HG02970 (cell line): ENCODE measurements around the gene HDAC3.
A peak's percentile ranks its signal among the peaks of the same experiment; 100 is the strongest.
"Not testable (repeated sequence)": the region's sequence is repeated elsewhere in the genome, so short reads cannot be mapped to it uniquely, and the experiment has no call there.

ENCODE experiments used
- ATAC-seq: cut with Tn5 transposase; IDR thresholded peaks from one replicate; pipeline ENCODE4 v1.9.1; 2021; ENCODE audit warnings: mild to moderate bottlenecking, moderate library complexity, moderate number of reproducible peaks; ENCODE audit not compliant: unreplicated experiment, low FRiP score

Gene HDAC3

DNA sequence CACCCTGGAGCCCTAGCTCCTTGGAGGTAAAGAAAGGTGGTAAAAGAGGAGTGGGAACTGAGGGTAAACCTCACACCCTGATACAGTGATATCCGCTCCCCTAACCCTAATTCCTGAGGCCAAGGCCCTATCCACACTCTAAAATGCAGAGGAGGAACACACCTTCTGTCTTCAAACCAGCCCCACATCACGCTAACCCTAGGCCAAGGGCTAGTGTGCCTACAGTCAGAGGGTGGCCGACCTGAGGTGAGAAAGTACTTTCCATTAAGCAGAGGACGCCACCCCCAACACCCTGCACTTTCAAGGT lies 590 bp downstream of the HDAC3 start:
- peak; percentile 1 for ATAC-seq

DNA sequence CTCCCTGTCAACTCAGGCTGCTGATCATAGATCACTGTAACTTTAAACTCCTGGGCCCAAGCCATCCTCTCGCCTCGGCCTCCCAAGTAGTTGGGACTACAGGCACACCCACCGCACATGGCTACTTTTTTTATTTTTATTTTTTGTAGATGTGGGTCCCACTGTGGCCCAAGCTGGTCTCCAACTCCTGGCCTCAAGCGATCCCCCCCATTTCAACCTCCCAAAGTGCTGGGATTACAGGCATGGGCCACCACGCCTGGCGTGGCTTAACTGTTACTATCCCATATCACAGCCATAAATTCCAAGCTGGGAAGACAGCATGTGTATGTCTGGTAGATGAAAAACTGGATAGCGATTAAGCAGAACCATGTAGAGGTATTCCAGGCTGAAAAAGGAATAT lies 1.0 kb downstream of the HDAC3 start:
- ATAC-seq: no peak

DNA sequence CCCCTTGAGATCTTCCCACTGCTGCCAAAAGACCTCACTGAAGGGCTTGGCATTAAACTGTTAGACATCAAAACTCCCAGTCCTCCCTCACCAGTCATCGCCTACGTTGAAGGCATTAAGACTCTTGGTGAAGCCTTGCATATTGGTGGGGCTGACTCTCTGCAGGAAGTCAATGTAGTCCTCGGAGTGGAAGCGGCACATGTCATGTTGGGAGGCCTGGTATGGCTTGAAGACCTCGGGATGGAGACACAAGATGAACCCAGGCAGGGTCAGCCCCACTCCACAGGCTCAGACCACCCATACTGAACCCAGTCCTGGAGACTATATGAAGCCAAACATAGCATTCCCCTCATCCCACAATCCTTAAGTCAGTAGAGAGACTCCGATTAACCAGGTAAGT lies 1.9 kb downstream of the HDAC3 start:
- ATAC-seq: no peak

DNA sequence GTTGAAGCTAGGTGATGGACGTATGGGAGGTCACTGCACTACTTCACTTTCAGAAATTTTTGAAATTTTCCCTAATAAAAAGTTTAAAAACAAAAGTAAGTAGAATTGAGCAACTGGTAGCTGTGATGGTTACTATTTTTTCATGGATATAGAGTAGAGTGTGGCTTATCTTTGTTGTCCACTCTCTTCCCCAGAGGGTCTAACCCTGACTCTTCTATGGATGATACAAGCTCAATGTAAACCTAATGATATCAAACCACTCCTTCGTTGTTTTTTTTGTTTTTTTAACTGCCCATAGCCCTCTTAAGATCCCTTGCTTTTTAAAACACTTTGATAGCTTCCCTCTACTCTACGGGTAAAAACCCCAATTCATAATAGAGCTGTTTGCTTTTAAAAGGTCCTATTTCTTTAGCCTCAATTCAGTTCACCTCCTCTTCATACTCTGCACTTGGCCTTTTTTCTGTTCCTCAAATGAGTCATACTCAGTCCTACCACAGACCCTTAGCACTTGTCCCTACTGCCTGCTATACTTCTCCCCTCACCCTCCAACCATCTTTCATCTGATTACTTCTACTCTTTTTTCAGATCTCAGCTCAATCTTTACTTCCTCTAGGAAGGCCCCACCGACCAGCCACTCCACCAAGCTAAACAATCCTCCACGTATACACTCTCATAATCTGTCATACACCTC lies 2.6 kb downstream of the HDAC3 start:
- peak; percentile 41 for ATAC-seq

DNA sequence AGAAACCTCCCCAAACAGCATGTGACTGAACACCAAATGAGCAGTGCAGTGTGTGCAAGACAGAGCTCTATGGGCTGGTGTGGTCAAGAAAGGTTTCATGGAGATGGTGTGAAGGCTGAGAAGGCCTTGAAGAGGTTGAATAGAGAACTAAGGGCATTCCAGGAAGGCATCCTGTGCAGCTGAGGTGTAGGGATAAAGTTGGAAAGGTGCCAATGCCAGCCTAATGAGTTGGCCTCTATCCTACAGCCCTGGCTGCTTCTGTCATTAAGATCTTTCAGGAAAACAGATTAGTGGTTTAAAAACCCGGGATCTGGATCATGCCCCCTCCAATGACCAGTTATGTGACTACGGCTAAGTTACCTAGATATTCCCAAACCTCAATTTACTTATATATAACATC lies 4.0 kb downstream of the HDAC3 start:
- no peak for ATAC-seq

DNA sequence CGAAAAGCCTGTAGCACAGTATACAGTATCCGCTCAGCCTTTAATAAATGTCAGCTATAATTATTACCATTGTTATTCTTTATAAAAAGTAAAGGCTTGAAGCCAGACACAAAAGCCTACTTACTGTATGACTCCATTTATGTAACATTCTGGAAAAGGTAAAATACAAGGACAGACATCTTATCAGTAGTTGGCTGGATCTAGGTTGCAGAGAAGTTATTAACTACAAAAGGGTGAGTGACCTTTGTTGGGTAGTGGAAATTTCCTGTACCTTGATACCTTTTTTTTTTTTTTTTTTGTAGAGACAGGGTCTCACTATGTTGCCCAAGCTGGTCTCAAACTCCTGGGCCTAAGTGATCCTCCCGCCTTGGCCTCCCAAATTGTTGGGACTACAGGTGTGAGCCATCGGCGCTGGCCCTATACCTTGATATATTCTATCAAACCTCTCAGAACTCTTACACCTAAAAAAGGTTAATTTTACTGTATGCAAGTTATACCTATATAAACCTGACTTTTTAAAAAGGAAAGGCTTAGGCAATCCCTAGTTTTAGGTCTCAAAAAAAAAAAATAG lies 6.0 kb downstream of the HDAC3 start:
- no peak for ATAC-seq

DNA sequence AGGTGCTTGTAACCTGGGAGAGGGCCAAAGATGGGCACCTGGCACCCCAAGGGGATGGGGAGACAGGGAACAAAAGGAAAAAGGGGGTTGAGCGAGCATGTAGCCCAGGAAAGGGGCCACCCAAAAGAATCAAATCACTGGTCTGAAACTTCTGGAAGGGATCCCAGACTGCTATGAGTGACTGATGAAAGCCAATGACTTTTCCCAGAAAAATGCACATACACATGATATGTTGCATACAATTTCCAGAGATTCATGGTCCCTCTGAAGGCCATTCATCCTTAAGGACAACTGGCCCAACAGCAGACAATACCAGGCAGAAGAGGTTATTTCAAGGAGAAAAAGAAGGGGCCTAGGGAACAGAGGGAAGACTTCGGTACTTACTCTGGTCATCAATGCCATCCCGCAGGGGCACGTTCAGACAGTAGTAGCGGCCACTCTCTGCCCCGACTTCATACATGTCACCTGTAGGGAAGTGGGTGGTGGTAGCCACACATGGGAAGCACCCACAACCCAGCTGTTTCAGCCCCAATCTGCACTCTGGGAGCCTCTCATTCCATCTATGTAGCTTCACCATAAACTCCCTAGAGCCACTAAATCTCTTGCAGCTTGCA lies 8.4 kb downstream of the HDAC3 start:
- no peak for ATAC-seq

DNA sequence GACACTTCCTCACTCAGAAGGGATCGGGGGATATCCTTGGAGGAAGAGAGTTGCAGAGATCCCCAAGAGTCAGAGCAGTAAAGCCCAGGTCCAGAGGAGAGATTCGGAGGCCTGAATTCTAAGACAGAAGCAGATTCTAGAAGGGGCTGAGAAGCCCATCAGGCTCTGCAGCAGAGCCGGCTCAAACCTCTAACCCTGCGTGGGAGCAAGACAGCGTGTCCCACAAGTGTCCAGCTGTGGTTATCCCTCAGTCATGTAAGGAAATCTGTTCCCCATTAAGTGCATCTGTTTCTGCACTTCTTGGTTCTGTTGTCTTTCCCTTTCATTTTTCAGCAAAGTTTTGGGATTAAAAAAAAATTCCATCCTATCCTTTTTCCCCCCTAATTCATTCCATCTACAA lies 13.0 kb downstream of the HDAC3 start:
- no peak for ATAC-seq

DNA sequence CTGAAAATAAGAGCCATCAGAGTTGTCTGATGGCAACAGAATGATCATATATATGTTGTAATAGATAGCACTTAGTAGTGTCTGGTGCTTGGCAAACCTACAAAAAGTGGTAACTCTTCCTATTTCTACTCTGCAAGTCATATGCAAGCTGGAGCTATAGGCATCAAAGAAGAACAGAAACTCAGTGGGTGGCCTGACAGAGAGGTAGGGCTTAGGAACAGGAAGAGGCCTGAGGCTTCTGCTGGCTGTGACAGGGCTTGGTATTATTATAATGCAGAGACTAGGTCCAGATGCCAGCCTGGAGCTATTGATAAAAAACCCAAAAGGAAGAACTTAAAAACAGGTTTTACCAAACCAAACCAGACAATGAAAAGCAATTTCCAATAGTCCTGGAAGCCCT lies 13.5 kb downstream of the HDAC3 start:
- no peak for ATAC-seq

DNA sequence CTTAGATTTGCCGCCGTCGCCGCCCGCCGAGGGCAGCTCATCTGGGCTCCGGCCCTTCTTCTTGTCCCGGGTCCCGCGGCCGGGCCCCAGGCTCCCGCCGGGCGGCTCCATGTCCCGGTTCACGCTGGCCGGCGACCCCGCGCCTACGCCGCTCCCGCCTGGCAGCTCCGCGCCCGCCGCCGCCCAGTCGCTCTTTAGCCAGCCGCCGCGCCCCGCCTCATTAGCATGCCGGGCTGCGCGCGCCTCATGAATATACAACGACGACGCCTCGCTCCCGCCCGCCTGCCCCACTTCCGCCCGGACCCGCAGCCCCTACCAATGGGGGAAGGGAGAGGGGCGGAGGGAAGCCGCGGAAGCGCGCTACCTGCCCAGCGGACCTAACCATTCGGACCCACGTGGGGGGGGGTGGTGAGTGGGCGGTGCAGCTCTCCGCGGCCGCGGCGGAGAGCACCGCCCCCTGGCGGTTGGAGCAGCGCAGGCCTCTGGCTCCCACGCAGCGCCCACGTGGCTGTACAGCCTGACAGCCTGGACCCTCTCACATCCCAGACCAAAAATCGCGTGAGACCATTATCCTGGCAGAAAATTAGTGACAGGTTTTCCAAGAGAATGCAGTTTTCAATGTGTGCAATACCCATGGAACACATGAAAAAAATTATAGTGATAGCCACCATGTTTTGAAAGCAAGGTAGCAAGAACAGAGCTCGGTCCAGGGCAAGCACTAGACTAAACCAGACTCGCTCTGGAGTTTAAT lies 17.7 kb downstream of the HDAC3 start, which contains the start of gene DIAPH1:
Gene DIAPH1 (minus strand): TSS at position 197 of the 751 bp plus-strand sequence. CDS start 86 bp downstream, at position 111.
- ATAC-seq: peak; percentile 89

DNA sequence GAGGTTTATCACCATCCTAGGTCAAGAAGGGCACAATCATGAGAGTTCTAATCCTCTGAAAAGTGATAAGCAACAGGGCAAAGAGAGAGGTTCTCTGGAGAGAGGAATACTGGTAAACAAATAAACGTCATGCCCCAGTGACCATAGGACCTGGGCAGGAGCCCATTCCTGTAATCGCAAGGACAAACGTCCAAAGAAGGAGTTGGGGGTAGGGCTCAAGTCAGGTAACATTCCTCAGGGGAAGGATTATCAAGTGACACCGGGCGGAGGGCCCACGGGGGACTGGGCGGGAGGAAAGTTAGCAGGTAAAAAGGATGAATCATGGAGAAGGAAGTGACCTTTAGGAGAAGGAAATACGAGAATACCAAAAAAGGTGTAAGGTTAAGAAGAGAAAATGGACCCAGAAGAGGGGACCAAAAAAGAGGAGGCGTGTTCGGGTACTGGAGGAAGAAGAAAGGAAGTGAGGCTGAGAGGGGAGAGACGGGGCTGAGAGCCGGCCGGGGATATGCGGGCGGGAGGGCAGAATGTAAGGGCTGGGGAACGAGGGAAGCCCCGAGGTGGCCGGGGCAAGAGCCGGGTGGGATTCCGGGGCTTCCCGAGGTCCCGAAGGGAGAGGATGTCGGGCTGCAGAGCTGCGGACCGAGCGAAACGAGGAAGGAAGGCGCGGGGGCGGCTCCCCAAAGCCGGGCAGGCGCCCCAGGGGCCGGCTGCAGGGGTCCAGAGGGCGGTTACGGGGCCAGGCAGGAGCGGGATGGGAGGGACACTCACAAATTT lies 18.4 kb downstream of the HDAC3 start:
- peak; percentile 30 for ATAC-seq

DNA sequence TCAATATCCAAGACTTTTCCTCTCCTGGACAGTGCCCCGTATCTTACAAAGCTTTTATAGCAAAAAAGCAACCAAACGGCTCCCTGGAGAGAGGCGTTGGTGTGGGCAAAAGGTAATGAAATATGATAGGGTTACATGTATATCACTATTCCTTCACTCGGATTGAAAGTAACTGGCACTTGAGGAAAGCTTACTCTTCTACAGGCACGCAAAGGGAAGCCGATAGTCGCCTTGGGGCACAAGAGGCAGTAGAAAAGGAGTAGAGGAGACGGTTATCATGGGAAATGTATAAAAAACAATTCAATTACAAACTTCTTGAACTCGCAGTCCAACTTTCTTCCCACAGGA lies 19.0 kb downstream of the HDAC3 start:
- no peak for ATAC-seq

DNA sequence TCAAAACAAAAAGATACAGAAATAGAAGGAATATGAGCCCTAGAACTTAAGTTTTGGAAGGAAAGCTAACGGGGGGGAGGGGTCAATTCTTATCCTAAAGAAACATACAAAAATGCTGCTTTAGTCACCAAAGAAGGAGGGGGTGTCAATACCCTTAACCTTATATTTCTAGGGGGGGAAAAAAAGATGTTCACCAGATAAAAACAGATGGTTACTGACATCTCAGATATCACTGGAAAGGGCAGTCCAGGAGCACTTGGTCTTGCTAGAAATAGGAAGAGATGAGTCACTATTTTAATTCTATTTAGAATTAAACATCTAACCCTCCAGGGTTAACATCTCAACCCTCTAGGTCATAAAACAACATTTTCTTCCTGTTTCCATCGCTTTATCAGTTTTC lies 19.5 kb downstream of the HDAC3 start:
- ATAC-seq: no peak

DNA sequence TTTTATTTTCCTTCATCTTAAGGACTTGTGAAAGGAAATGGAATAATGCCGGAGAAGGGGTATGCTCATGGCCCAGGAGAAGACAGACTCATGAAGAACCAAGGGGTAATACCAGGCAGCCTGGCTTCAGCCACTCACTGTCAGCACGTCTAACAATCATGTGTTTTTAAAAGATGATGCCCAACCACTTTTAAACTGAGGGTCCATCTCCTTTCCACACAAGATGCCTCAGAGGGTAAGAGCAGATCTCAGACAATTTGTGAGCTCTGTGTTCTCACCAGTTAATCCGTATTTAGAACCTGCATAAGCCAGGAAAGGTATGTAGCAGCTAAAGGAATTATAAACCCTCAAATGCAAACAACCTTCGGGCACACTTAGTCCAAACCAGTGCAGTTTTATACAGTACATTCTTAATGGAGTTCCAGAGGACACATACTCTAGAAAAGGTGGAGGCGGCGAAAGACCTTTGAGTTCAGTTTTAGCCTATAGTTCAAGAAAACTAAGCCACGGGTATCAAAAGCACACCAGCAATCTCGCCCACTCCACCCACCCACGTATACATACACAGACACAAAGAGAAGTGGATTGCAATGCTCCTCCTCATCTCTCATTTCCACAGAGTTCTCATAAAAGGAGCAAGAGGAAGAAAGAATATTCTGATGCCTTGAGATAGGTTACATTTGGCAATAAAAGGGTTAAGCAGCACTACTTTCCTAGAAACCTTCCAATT lies 20.5 kb downstream of the HDAC3 start:
- no peak for ATAC-seq

DNA sequence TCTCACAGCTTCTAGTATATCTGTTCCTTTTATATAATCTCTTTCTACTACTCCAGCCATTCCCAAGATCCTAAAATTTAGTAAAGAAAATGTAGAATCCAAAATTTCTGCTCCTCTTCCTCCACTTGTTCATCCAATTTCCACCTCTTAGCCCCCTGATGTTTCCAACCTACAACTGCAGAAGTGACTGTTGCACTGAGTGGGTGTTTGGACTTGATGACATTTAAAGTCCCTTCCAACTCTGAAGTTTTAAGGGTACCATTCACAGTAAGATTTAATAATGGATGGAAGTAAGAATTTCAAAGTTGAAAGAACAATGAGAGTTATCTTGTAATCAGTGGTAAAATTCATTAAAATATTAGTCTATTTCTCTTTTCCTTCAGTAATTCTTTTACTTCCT lies 23.3 kb downstream of the HDAC3 start:
- no peak for ATAC-seq

DNA sequence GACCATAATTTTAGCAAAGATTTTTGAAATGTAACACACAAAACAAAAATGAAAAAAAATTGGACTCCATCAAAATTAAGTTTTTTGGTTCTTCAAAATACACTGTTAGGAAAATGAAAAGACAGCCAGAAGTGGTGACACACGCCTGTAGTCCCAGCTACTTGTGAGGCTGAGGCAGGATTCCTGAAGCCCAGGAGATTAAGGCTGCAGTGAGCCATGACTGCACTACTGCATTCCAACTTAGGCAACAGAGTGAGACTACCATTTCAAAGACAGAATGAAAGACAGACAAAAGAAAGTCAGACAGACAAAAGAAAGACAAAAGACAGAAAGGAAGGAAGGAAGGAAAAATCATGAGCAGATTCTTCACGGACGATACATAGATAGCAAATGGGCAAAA lies 25.4 kb downstream of the HDAC3 start:
- ATAC-seq: no peak

DNA sequence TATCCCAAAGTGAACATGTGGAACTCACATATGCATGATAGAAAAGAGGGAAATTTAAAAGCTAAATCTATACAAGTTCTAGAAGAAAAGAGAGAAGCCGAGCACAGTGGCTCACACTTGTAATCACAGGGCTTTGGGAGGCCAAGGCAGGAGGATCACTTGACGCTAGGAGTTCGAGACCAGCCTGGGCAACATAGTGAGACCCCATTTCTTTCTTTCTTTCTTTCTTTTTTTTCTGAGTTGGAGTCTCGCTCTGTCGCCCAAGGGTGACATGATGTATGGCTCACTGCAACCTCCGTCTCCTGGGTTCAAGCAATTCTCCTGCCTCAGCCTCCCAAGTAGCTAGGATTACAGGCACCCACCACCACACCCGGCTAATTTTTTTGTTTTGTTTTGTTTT lies 26.7 kb downstream of the HDAC3 start:
- ATAC-seq: not testable (repeated sequence)

DNA sequence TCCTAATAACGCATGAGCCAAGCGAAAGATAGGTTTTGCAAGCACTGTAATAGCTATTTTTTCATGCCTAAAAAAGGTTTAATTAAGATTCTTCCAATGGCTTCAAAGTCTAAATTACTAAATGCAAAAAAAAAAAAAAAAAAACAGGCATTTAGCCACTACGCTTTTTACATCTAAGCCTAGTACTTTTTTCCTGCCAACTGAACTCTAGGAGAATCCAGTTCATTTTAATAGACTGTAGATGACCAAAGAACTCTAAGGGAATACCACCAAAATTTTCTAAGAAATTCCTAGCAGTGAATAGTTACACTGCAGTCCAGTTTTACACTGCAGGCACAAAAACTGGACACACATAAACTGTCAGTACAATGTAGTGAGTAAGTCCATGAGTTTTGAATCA lies 27.6 kb downstream of the HDAC3 start:
- ATAC-seq: no peak

DNA sequence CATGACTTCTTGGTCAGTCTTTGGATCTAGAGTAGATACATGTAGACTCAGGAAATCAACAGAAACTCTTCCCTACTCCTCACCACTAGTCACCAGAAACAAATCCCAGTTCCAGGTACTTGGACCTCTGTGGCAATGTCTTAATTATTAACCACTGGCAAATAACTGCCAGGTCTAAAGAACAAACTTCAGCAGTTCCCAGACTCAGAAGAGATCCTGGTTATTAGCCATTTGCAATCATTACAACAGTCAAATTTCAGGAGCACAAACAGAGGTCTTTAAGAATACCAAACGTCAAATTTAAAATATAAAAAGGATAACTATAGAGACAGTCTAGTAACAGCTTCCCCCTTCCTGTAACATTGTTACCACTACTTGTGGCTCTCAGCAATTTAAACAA lies 28.1 kb downstream of the HDAC3 start:
- ATAC-seq: no peak

DNA sequence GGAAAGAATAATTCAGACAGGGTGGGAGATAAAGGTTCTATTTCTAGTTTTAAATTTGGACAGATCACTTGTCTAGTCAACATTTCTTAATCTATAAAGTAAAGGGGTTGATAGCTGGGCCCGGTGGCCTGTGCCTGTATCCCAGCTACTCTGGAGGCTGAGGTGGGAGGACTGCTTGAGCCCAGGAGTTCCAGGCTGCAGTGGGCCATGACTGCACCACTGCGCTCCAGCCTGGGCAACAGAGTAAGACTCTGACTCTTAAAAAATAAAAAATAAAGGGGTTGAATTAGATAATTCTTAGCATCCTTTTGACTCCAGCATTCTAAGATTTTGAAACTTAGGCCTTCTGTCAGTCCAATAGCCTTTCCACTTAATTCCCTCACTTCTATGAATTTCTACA lies 28.6 kb downstream of the HDAC3 start:
- ATAC-seq: no peak
